GM12872 (cell line): ENCODE data around the gene PCYT1A.

Experiments
- CTCF ChIP-seq: IDR thresholded peaks from 3 replicates; pipeline ENCODE4 v1.5.1; 2011; ENCODE audit warnings: low read depth, mild to moderate bottlenecking, low read length, moderate library complexity; ENCODE audit not compliant: insufficient read depth

Gene PCYT1A

GRCh38 chr3:196193736-196194541 is 93.6 kb downstream of the PCYT1A start:
- TF ChIP-seq CTCF, result no peak

- no peak for TF ChIP-seq CTCF
Measured at GRCh38 chr3:196193133-196193735, 94.3 kb downstream of the PCYT1A start.

- TF ChIP-seq CTCF, result no peak
Measured at GRCh38 chr3:196192524-196193051, 94.9 kb downstream of the PCYT1A start.

GRCh38 chr3:196192036-196192523 is 95.4 kb downstream of the PCYT1A start:
- no peak for TF ChIP-seq CTCF

GRCh38 chr3:196189566-196190347 is 97.8 kb downstream of the PCYT1A start:
- no peak for TF ChIP-seq CTCF

- no peak for TF ChIP-seq CTCF
Measured at GRCh38 chr3:196186651-196187573, 100.6 kb downstream of the PCYT1A start.
